Stimulated activated CD8-positive, alpha-beta memory T cell treated with anti-CD3 and anti-CD28 coated beads, Interleukin-7, amount 100 ng/mL, for 1 hour (primary cell): ENCODE results near the gene ODAD2.
"Not testable (repeated sequence)": the region's sequence is repeated elsewhere in the genome, so short reads cannot be mapped to it uniquely, and the experiment has no call there.

Source experiments
- DNase-seq, 2 donors: peaks; one replicate each; pipeline ENCODE4 v3.0.0-alpha.2; 2020; ENCODE audit warnings: low read depth in 2 of 2

Gene ODAD2

DNA sequence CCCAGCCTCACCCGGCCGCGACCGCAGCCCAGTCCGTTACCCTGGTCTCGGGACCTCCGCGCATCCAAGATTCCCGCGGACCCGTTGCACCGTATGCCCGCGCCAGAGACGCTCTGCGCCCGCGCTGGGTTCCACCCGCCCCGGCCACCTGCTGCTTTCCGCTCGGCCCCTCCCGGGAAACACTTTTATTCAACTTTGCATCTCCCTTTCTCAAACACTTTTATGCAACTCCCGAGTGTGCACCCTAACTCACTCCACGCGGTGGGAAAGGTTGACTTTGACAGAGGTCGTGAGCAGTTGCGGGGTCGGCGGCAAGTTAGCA, at the start of gene ODAD2:
Gene ODAD2 (minus strand): TSS at position 126 of the 322 bp plus-strand sequence. CDS start 3,937 bp downstream, outside the sequence.
- no peak for DNase-seq

- DNase-seq: no peak
These were observed 48.2 kb upstream of the ODAD2 start for GRCh38 chr10:28047061-28047460.

DNA sequence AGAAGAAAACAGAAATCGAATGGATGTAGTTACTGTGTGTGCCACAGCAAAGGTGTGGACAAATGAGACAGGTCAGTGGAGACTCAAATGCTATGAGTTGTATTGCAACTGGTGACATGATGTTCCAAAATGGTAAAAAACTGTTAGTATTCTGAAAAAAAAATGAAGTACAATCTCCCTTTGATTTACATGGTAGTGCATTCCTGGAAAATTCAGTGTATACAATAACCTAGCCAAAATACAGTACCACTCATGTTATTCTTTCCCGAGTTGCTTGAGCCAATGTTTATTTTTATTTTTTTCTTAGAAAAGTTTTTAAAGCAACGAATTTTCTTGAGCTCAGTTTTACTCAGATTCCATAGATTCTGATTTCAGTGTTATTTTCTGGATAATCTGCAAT, 47.7 kb upstream of the ODAD2 start:
- no peak for DNase-seq

- no peak for DNase-seq
These were observed 45.1 kb upstream of the ODAD2 start for GRCh38 chr10:28043941-28044340.

DNA sequence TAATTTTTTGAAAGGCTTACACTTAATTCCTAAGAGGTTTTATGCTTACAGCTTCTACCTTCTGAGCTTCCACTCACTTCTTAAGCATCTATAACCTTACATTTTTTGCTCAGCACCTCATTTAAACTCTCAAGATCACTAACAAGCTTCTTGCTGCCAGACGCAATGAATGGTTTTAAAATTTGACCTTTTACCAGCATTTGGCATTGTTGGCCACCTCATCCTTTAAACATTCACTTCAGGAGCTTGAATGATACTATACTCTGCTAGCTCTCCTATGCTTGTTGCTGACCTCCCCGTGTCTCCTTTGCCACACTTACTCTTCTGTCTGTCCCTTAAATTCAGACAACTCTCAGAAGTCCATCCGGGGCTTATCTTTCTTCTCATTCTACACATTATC, 37.7 kb upstream of the ODAD2 start:
- DNase-seq: no peak

- no peak for DNase-seq
These were observed 22.4 kb upstream of the ODAD2 start for GRCh38 chr10:28020993-28021982.

DNA sequence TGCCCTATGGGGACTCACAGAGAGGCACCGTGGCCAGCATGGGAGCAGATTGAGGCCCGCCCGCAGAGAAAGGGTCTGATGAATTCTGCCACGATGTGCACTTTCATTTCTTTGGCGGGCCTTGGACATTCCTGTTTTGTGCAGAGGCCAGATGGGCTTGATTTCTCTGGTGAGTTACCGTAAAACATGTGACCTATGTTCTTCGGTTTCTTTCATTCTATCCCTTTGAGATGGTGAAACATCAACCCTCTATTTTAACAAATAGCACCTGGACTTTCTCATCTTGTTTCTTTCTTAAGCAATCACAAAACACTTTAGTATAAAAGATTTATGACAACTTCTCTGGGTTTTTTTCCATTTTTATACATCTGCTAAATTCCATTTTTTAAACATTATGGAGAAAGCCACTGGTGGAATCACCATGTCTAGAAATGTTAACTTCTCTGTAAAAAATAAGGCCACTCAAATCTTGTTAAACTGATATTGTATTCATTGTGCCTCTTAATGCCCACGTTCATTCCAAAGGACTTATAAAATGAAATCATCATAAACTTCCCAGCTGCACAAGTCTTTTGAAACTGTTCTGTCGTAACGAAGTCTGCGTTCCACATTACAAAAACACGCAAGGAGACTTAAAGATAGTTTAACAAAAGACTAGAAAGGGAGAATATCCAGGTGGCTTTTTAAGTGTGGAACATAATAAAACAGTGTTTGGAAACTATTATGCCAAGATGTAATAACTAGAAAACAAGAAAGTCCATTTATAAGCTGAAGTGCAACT, 21.4 kb upstream of the ODAD2 start:
- DNase-seq: no peak

DNA sequence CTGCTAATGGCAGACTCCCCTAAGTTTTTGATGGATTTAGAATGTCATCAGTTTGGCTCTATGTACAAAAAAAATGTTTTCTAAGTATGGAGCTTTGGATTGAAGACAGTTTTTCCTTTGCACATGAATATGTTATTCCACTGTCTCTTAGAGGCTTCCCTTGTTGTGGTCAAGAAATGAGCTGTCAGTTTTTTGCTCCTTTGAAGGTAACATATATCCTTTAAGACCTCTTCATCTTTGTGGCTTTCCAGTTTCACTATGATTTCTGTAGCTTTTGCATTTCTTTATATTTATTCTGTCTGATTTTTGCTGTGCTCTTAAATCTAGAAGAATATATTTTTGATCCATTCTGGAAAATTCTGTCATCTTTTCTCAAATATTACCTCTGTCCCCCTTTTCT, 15.8 kb upstream of the ODAD2 start:
- DNase-seq: no peak

- no peak for DNase-seq
These were observed 14.2 kb upstream of the ODAD2 start for GRCh38 chr10:28012990-28013515.

- no peak for DNase-seq
These were observed 11.9 kb upstream of the ODAD2 start for GRCh38 chr10:28010821-28011220.

DNA sequence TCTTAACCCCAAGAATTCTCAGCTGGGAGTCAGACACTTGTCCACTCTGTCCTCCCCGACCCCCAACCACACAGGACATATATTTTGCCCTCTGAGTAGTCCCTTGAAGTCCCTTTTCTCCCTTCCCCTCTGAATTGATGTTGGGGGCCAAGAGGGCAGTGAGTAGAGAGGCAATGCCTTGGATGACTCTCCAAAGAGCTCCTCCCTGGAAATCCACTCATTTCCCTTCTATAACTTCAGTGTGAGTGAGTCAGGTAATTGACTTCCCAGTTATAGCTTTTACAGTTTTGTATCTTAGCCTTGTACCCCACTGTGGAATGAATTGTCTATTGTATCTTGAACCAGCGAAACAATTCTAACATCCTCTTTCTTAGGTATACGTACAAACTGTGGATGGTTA, 9.2 kb upstream of the ODAD2 start:
- DNase-seq: no peak

DNA sequence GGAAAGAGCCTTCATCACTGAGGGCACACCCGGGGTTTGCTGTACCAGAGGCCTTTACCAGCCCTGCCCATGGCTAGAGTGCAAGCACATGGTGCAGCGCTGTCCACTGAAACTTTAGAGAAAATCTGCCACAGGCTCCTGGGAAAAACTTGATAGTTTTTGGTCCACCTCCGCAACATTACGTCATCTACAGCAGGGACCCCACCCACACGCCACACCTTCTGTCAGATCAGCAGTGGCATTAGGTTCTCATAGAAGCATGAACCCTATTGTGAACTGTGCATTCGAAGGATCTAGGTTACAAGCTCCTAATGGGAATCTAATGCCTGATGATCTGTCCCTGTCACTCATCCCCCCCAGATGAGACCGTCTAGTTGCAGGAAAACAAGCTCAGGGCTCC, 2.5 kb upstream of the ODAD2 start:
- DNase-seq: no peak

GRCh38 chr10:27998178-27998953, 513 bp downstream of the ODAD2 start:
- DNase-seq: no peak

- no peak for DNase-seq
These were observed 1.1 kb downstream of the ODAD2 start for GRCh38 chr10:27997865-27998177.

DNA sequence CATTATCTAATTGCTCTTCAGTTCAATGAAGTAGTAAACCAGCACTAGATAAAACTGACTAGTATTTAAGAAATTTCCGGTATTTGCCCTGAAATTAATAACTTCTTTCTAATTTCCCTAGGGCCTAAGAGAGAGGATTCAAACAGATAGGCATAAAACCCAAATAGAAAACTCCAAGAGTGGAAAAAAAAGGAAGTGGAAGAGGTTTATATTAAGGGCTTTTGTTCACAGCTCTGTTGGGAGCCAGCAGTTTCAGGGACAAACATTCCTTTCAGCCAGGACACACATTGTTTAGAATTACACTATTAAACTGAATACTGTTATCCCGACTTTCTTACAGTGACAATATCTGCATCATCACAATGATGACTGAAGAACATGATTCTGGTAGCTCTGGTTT, 3.6 kb downstream of the ODAD2 start:
- DNase-seq: no peak

DNA sequence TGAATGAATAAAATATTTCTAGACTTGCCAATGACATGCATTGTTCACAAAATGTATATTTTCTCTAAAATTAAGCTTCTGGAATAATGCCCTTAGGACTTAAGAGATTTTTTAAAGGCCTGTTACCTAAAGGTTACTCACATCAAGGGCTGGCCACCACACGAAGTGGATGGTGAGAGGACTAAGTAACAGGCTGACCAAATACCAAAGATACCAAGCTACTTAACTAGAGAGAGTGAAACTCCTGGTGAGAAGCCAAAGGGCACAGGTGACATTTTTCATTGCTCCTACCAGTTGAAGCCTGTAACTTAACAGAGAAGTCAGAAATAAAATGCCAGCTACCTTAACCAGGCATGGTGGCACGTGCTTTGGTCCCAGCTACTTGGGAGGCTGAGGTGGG, 9.5 kb downstream of the ODAD2 start:
- DNase-seq: not testable (repeated sequence)

- no peak for DNase-seq
These were observed 12.1 kb downstream of the ODAD2 start for GRCh38 chr10:27986821-27987220.

DNA sequence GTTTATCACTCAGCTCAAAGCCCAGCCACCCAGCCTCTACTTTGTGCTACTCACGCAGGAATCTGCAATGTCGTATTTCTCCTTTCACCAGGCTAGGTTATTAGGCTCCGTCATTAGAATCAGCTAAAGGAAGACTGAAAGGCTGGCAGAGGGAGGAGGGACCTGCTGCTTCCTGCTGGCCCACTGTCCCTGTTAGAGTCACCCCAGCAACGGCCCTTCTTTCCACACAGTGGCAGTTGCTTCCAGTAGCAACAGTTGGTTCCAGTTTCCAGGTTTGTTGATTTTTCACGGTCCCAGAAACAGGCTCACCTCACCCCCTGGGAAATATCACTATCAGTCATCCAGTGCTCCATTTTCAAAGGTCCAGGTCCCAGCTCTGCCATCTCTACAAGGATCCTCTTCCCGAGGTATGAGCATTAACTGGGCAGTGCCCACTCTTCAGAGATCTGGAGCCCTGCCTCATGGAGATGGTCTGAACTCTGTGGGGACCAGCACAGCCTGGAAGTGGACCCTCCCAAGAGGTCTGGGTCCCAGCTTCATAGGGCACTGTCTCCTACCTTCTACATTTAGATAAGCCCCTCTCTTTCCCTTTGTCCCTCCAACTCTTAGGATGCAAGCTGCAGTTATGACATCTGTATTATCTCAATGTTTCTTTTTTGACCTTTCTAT, 15.9 kb downstream of the ODAD2 start:
- DNase-seq: no peak

DNA sequence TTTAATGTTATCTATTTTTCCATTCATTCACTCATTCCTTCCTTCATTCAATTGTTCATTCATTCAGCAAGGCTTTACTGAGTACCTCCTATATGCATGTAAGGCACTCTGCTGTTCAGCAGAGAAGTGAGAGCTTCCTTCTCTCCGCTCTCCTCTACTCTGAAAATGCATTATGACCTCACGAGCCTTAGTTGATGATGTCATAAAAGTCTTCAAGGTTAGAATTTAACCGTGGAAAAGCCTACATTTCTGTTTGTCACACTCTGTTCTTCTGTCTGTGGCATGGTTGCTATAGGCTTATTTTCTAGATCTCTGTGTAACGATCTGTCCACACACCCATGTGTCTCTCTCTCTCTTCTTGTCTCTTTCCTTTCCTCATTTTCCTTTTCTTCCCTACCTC, 17.1 kb downstream of the ODAD2 start:
- DNase-seq: no peak

- DNase-seq: not testable (repeated sequence)
These were observed 28.1 kb downstream of the ODAD2 start for GRCh38 chr10:27970795-27971194.

DNA sequence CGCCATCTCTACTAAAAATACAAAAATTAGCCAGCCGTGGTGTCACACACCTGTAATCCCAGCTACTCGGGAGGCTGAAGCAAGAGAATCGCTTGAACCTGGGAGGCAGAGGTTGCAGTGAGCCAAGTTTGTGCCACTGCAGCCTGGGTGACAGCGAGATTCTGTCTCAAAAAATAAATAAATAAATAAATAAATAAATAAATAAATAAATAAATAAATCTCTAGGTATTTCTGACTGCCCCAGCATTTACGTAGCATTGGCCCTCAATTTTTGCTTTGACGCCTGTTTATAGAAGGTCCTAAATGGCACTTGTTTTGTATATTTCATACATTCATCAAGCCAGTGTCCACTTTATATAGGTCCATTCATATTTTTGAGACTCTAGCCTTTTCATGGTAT, 28.9 kb downstream of the ODAD2 start:
- not testable (repeated sequence) for DNase-seq
